Measurements from ENCODE around the gene DIP2C. TPM values are rescaled to one million over a fixed set of nuclear protein-coding genes. Genes with fewer than 3 reads are reported as not detected.
"Not testable (repeated sequence)": the region's sequence is repeated elsewhere in the genome, so short reads cannot be mapped to it uniquely, and the experiment has no call there.

The DIP2C gene
- total RNA-seq, 1 donor from 2014 or later = 1.6 TPM

DNA sequence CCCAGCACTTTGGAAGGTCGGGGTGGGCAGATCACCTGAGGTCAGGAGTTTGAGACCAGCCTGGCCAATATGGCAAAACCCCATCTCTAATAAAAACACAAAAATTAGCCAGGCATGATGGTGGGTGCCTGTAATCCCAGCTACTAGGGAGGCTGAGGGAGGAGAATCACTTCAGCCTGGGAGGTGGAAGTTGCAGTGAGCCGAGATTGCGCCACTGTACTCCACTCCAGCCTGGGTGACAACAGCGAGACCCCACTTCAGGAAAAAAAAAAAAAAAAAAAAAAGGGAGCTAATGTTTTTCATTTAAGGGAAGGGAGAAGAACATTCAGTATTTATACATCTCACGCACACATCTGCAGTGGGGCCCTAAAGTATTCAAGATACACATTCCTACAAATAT lies 176.8 kb downstream of the DIP2C start:
- H3K36me3 Mint-ChIP-seq (ENCODE audit: low read depth); H3K4me3 Mint-ChIP-seq; H3K27ac Mint-ChIP-seq; H3K9me3 Mint-ChIP-seq; H3K27me3 Mint-ChIP-seq (ENCODE audit: insufficient read depth); DNase-seq (ENCODE audit: low spot score): not testable (repeated sequence)
- H3K4me1 Mint-ChIP-seq (ENCODE audit: low read depth) = peaks cover 18% of the 10 kb centered on the region
- intact Hi-C loops (cut with micrococcal nuclease) = loop anchor here (5.0 to 10.0 kb wide), 2 partner anchors 272 to 475 kb away; partner anchors contain the start of gene GTPBP4

DNA sequence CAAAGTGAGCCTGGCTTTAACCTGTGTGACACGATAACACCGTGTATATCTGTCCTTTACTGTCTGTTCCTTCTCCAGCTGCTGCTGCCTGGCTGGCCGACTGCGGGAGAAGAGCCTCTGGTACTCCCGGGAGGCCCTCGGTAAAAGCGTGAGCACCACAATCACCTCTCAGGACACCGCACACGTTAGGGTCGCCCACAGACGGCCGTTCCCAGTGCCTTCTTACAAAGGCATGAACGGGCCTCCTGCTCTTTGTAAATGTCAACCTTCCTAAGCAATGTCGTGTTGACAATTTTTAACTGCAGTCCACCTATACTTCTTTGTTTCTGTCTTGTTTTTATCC lies 177.6 kb downstream of the DIP2C start:
- DNase-seq (ENCODE audit: low spot score) = no peak
- Mint-ChIP-seq H3K27ac (no peak overlapping the region), H3K9me3 (no peaks in the 10 kb centered on the region), H3K4me1 (ENCODE audit: low read depth) (peaks cover 18% of the 10 kb centered on the region), H3K36me3 (ENCODE audit: low read depth) (no peaks in the 10 kb centered on the region), H3K4me3 (no peak overlapping the region), H3K27me3 (ENCODE audit: insufficient read depth) (peaks cover 8% of the 10 kb centered on the region)
- intact Hi-C loops (cut with micrococcal nuclease) = loop anchor here (2.0 to 10.0 kb wide), 3 partner anchors 273 to 563 kb away; partner anchors contain the start of gene GTPBP4

DNA sequence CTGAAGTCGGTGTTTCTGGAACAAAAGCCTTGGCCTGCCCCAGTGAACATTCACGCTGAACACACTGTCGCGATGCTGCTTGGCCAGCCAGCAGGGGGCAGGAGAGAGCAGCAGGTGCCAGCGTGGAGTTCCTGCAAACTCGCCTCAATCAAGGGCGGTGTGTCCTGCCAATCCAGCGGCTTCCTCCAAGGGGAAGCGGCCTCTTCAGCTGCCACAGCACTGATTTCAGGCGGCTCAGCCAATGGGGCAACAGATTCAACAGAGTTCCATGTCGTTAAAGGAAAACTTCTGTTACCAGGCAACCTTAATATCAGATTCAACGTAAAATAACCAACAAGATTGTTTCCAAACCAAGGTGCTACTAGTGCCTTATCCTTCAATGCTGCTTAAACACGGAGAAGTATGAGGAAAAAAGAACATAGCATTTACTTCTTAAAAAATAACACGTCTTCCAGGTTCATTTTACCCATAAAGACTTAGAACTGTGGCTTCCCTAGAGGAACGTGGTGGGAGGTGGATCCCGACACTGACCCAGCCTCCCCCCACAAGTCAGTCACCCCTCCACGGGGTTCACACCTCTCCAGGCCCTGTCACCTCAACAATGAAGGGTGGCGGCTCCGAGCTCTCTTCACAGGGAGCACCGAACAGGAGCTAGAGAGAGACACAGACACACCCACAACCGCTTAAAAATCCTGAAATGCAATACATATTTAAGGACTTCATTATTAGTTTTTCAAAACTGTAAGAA lies 178.2 kb downstream of the DIP2C start:
- intact Hi-C loops (cut with micrococcal nuclease) = loop anchor here (2.0 to 10.0 kb wide), 3 partner anchors 274 to 564 kb away; partner anchors contain the start of gene GTPBP4

DNA sequence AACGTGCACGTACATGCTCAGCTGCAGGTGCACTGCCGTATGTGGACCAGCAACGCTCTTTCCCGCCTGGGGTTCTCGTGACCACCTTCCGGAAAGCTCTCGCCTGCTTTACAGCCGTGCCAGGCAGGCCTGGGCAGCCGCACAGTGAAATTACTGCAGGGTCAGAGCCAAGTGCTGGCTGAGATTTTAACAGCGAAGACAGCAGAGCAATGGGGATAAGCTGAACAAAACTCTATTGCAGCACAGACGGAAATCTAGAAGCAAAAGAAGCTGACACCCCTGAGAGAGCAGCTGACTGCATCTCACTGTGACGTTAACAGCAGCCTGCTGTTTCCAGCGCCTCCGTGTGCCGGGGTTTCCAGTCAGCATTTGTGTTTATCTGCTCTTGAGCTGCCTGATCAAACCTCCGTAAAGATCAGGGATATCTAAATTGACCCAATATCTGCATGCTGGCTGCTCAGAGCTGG lies 179.0 kb downstream of the DIP2C start:
- Mint-ChIP-seq H3K27ac (no peak overlapping the region), H3K36me3 (ENCODE audit: low read depth) (no peaks in the 10 kb centered on the region), H3K27me3 (ENCODE audit: insufficient read depth) (peaks cover 6% of the 10 kb centered on the region), H3K9me3 (no peaks in the 10 kb centered on the region), H3K4me1 (ENCODE audit: low read depth) (peaks cover 18% of the 10 kb centered on the region), H3K4me3 (no peak overlapping the region)
- intact Hi-C loops (cut with micrococcal nuclease) = loop anchor here (2.0 to 10.0 kb wide), 3 partner anchors 274 to 564 kb away; partner anchors contain the start of gene GTPBP4
- no peak for DNase-seq (ENCODE audit: low spot score)

More for the DNA sequence above, 178.2 kb downstream of the DIP2C start:
- H3K36me3 Mint-ChIP-seq (ENCODE audit: low read depth) = no peaks in the 10 kb centered on the region
- no peak overlapping the region for H3K4me3 Mint-ChIP-seq
- peaks cover 18% of the 10 kb centered on the region for H3K4me1 Mint-ChIP-seq (ENCODE audit: low read depth)
- peak; percentile 60 for DNase-seq (ENCODE audit: low spot score)
- no peak overlapping the region for H3K27ac Mint-ChIP-seq
- peaks cover 8% of the 10 kb centered on the region for H3K27me3 Mint-ChIP-seq (ENCODE audit: insufficient read depth)
- H3K9me3 Mint-ChIP-seq = no peaks in the 10 kb centered on the region

DNA sequence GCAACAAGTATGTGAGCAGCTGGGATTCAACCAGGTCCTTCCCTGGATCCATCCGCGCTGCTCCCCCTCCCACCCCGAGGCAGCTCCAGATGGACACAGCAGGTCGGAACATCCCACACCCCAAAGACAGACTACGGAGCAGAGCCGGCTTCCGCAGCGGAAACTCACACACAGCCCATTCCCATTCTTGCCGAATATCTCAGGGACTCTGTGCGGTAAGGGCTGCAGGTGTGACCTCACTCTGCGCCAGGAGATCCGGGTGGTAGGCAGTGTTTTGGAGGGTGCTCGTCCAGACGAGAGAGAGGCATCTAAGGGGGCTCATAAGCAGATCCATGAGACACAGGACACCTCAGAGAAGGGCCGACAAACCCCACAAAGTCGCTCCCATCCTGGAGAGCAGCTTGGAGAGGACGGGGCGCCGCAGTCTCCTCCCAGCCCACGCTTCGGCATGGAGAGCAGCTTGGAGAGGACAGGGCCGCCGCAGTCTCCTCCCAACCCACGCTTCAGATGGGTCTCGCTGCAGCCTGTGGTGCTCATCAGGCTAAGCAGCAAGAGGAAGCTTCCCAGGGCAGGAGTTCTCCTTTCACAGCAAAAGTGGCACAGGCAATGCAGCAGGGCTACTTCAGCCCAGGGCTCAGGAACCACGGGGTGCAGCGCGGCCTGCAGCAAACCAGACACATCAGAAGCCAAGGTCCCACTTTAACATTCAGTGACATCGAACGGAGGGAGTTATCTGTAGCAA lies 179.9 kb downstream of the DIP2C start:
- H3K27ac Mint-ChIP-seq = no peak overlapping the region
- H3K4me1 Mint-ChIP-seq (ENCODE audit: low read depth) = peaks cover 18% of the 10 kb centered on the region
- peaks cover 6% of the 10 kb centered on the region for H3K27me3 Mint-ChIP-seq (ENCODE audit: insufficient read depth)
- H3K36me3 Mint-ChIP-seq (ENCODE audit: low read depth) = no peaks in the 10 kb centered on the region
- H3K9me3 Mint-ChIP-seq = no peaks in the 10 kb centered on the region
- DNase-seq (ENCODE audit: low spot score) = no peak
- no peak overlapping the region for H3K4me3 Mint-ChIP-seq
- intact Hi-C loops (cut with micrococcal nuclease) = loop anchor here (2.0 to 10.0 kb wide), 3 partner anchors 275 to 565 kb away; partner anchors contain the start of gene GTPBP4

DNA sequence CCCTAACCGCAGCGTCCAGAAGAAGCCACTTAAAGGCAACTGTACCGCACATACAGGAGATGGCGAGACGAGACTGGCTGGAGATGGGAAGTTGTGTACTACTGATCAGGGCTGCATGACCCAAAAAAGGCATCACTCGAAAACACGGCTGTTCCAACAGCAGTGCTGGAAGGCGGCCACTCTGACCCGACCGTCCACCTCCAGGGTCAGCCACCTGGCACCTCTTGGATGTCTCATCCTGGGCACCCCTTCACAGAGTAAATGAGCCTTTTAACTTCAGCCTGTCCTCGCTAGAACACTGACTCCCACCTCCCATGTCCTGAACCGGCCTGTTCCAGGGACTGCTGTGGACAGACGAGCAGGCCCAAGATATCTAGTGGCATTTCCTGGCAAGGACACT lies 180.7 kb downstream of the DIP2C start:
- intact Hi-C loops (cut with micrococcal nuclease) = no loop called here
- no peak overlapping the region for H3K4me3 Mint-ChIP-seq
- H3K4me1 Mint-ChIP-seq (ENCODE audit: low read depth) = peaks cover 17% of the 10 kb centered on the region
- H3K36me3 Mint-ChIP-seq (ENCODE audit: low read depth) = no peaks in the 10 kb centered on the region
- H3K27ac Mint-ChIP-seq = no peak overlapping the region
- H3K27me3 Mint-ChIP-seq (ENCODE audit: insufficient read depth) = peaks cover 6% of the 10 kb centered on the region
- no peaks in the 10 kb centered on the region for H3K9me3 Mint-ChIP-seq
- DNase-seq (ENCODE audit: low spot score) = no peak

DNA sequence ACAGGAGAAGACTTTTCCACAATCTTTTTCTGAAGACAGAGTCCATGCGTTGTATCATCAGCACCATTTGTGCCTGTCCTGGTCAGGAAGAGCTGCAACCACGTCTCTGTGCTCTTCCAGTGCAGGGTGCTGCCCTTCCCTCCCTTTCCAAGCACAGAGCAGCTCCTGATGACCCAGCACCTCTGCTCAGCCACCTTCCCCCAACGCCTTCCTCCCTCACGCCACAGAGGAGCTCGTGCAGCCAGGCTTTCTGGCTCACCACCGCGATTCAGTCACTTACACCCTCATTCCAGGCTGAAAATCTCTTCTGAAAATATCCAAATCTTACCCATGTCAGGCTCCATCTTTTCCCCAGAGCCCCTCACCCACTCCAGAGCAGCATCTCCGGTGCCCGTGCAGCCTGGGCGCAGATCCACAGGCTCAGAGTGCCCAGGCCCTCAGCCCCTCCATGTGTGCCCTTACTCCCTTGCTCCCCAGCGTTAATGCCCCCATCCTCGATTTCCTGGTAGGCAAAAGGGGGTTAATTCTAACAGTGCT lies 181.5 kb downstream of the DIP2C start:
- H3K27ac Mint-ChIP-seq = no peak overlapping the region
- H3K27me3 Mint-ChIP-seq (ENCODE audit: insufficient read depth) = peaks cover 2% of the 10 kb centered on the region
- no peak overlapping the region for H3K4me3 Mint-ChIP-seq
- no peaks in the 10 kb centered on the region for H3K36me3 Mint-ChIP-seq (ENCODE audit: low read depth)
- H3K9me3 Mint-ChIP-seq = no peaks in the 10 kb centered on the region
- intact Hi-C loops (cut with micrococcal nuclease) = no loop called here
- no peak for DNase-seq (ENCODE audit: low spot score)
- H3K4me1 Mint-ChIP-seq (ENCODE audit: low read depth) = peaks cover 10% of the 10 kb centered on the region

DNA sequence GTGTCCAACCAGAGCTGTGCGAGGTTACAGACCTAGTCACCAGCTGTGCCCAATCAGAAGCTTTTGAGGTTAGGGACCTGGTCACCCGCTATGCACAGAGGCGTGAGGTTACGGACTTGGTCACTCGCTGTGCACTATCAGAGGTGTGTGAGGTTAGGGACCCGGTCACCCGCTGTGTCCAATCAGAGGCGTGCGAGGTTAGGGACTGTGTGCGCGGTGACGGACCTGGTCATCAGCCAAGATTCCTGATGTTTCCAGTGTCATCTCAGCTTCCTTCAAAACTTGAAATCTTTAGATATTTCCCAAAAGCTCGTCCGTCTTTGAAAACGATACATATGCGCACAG lies 182.1 kb downstream of the DIP2C start:
- intact Hi-C loops (cut with micrococcal nuclease) = no loop called here
- H3K27ac Mint-ChIP-seq = no peak overlapping the region
- H3K4me3 Mint-ChIP-seq = no peak overlapping the region
- peaks cover 9% of the 10 kb centered on the region for H3K4me1 Mint-ChIP-seq (ENCODE audit: low read depth)
- DNase-seq (ENCODE audit: low spot score) = no peak
- H3K27me3 Mint-ChIP-seq (ENCODE audit: insufficient read depth) = peaks cover 3% of the 10 kb centered on the region
- H3K9me3 Mint-ChIP-seq = no peaks in the 10 kb centered on the region
- no peaks in the 10 kb centered on the region for H3K36me3 Mint-ChIP-seq (ENCODE audit: low read depth)

DNA sequence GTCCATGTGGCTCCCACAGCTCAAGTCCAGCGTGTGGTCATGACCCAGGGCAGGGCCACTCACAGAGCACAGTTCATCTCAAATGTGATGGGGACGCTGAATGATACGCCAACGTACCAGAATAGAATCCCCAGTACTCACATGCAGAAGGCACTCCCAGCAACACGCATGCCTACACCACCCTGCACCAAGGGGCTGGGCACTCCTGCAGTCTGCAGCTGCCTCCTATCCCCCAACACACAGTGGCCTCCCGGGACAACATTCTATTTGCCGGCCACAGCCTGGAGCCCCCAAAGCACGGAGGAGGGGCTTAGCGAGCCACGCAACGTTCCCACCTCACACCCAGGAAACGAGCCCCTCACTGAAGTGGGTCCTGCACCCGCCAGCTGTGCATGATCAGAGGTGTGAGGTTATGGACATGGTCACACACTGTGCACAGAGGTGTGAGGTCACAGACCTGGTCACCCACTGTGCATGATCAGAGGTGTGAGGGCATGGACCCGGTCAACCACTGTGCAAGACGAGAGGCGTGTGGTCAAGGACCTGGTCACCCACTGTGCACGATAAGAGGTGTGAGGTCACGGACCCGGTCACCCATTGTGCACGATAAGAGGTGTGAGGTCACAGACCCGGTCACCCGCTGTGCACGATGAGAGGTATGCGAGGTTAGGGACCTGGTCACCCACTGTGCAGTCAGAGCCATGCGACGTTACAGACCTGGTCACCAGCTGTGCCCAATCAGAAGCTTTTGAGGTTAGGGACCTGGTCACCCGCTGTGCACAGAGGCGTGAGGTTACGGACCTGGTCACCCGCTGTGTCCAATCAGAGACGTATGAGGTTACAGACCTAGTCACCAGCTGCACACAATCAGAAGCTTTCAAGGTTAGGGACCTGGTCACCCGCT lies 182.8 kb downstream of the DIP2C start:
- H3K4me1 Mint-ChIP-seq (ENCODE audit: low read depth) = peaks cover 9% of the 10 kb centered on the region
- H3K4me3 Mint-ChIP-seq = no peak overlapping the region
- H3K27ac Mint-ChIP-seq = no peak overlapping the region
- intact Hi-C loops (cut with micrococcal nuclease) = no loop called here
- DNase-seq (ENCODE audit: low spot score) = no peak
- no peaks in the 10 kb centered on the region for H3K9me3 Mint-ChIP-seq
- H3K36me3 Mint-ChIP-seq (ENCODE audit: low read depth) = no peaks in the 10 kb centered on the region
- H3K27me3 Mint-ChIP-seq (ENCODE audit: insufficient read depth) = peaks cover 4% of the 10 kb centered on the region

DNA sequence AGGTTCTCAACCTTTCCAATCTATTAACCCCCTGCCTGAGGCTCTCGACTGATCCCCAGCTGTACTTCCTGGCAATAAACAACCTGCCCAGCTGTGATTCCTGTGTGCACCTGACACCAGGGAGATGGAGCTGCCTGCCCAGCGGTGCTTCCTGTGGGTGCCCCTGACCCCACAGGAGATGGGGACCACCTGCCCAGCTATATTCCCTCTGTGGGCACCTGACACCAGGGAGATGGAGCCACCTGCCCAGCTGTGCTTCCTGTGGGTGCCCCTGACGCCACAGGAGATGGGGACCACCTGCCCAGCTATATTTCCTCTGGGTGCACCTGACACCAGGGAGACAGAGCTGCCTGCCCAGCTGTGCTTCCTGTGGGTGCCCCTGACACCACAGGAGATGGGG lies 184.0 kb downstream of the DIP2C start:
- no peak overlapping the region for H3K27ac Mint-ChIP-seq
- peaks cover 10% of the 10 kb centered on the region for H3K27me3 Mint-ChIP-seq (ENCODE audit: insufficient read depth)
- no peak overlapping the region for H3K4me3 Mint-ChIP-seq
- no peak for DNase-seq (ENCODE audit: low spot score)
- no peaks in the 10 kb centered on the region for H3K4me1 Mint-ChIP-seq (ENCODE audit: low read depth)
- no peaks in the 10 kb centered on the region for H3K9me3 Mint-ChIP-seq
- intact Hi-C loops (cut with micrococcal nuclease) = no loop called here
- no peaks in the 10 kb centered on the region for H3K36me3 Mint-ChIP-seq (ENCODE audit: low read depth)

DNA sequence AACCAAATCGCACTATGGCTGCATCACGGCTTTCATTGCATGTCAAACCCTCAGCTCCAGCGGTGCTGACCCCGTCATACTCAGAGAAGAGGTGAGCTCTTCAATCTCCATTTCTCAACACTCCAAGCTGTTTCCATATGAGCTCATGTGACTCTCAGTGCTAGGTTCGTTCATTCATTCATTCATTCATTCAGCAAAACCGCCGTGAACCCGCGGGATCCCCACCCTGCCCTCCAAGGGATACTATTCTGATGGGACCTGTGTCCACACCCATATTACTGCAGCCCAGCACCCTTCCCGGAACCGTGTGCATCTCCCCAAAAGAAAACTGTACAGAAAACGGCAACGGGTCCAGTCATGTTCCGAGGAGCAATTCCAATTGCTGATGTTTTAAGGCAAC lies 184.7 kb downstream of the DIP2C start:
- no peak overlapping the region for H3K27ac Mint-ChIP-seq
- H3K4me1 Mint-ChIP-seq (ENCODE audit: low read depth) = no peaks in the 10 kb centered on the region
- intact Hi-C loops (cut with micrococcal nuclease) = no loop called here
- H3K9me3 Mint-ChIP-seq = no peaks in the 10 kb centered on the region
- H3K4me3 Mint-ChIP-seq = no peak overlapping the region
- peaks cover 10% of the 10 kb centered on the region for H3K27me3 Mint-ChIP-seq (ENCODE audit: insufficient read depth)
- no peaks in the 10 kb centered on the region for H3K36me3 Mint-ChIP-seq (ENCODE audit: low read depth)
- DNase-seq (ENCODE audit: low spot score) = no peak

DNA sequence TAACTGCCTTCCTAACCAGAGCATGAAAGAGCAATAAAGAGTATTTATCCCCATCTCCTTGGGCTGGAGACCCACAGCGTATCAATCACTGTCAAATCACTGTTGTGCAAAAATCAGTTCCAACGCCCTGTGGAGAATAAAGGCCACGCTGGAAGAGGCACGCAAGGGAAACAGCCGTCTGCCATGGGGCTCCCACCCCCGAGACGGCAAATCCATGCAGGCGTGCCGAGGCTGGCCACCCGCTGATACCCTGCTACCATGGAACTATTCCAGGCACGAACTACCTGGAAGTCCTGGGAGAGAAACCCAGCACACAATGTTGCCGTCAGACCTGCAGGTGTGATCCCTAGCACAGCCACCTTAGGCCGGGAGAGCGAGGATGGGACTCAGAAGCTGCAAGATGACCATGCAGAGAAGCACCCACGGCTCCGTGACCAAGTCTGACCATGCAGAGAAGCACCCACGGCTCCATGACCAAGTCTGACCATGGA lies 185.3 kb downstream of the DIP2C start:
- peaks cover 10% of the 10 kb centered on the region for H3K27me3 Mint-ChIP-seq (ENCODE audit: insufficient read depth)
- no peak for DNase-seq (ENCODE audit: low spot score)
- H3K4me1 Mint-ChIP-seq (ENCODE audit: low read depth) = no peaks in the 10 kb centered on the region
- no peaks in the 10 kb centered on the region for H3K9me3 Mint-ChIP-seq
- H3K4me3 Mint-ChIP-seq = no peak overlapping the region
- no peak overlapping the region for H3K27ac Mint-ChIP-seq
- no peaks in the 10 kb centered on the region for H3K36me3 Mint-ChIP-seq (ENCODE audit: low read depth)
- intact Hi-C loops (cut with micrococcal nuclease) = no loop called here
